ENCODE data around the gene PLEKHA8.

The PLEKHA8 gene

DNA sequence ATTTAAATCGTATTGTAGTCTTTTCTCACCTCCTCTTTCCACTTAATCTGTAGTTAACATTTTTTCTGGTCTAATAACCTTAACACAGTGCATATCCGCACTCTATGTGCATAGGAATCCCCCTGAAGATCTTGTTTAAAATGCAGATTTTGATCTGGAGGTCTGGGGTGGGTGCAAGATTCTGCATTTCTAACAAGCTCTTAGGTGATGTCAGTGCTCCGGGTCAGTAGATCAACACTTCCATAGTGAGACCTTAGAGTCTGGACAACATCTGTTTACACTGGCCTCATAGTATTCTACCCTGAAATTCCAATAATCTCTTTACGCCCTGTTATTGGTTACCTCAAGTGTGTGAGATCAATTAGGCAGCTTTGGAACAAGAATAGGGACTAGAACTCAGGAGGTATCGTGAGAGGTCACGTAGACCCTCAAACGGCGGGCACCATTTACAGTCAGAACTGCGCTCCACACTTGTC, 434 bp upstream of the PLEKHA8 start:
- Histone ChIP-seq H2AFZ (ENCODE audit: low read length) (peak overlapping the region; percentile 90), H4K20me1 (ENCODE audit: insufficient read depth, low read length, poor library complexity, severe bottlenecking) (peaks cover 13% of the 10 kb centered on the region), H3F3A (ENCODE audit: low read depth) (no peaks in the 10 kb centered on the region), H3K9me3 (ENCODE audit: insufficient read depth, low read depth, low read length) (no peaks in the 10 kb centered on the region), H3K27me3 (ENCODE audit: insufficient read depth, low read length, poor library complexity, severe bottlenecking) (no peaks in the 10 kb centered on the region), H3K9me2 (replicated peaks; ENCODE audit: low read depth, low read length) (no peaks in the 10 kb centered on the region), H3K4me2 (ENCODE audit: low read depth, low read length, poor library complexity, severe bottlenecking) (peak overlapping the region; percentile 99), H3K9ac (ENCODE audit: low read depth, low read length, poor library complexity, severe bottlenecking) (peak overlapping the region; percentile 70), H3K79me2 (ENCODE audit: insufficient read depth, low read length) (peaks cover 70% of the 10 kb centered on the region), H3K36me3 (ENCODE audit: insufficient read depth, low read length) (no peaks in the 10 kb centered on the region), H3K4me3 (ENCODE audit: low read length, poor library complexity, severe bottlenecking) (peak overlapping the region; percentile 85), H3K4me1 (ENCODE audit: insufficient read depth, low read length, poor library complexity, severe bottlenecking) (peaks cover 61% of the 10 kb centered on the region)
- no peak for TF ChIP-seq EZH2phosphoT487 (IDR thresholded peaks at IDR 0.05; ENCODE audit: borderline replicate concordance)
- TF ChIP-seq, protein P1, sequence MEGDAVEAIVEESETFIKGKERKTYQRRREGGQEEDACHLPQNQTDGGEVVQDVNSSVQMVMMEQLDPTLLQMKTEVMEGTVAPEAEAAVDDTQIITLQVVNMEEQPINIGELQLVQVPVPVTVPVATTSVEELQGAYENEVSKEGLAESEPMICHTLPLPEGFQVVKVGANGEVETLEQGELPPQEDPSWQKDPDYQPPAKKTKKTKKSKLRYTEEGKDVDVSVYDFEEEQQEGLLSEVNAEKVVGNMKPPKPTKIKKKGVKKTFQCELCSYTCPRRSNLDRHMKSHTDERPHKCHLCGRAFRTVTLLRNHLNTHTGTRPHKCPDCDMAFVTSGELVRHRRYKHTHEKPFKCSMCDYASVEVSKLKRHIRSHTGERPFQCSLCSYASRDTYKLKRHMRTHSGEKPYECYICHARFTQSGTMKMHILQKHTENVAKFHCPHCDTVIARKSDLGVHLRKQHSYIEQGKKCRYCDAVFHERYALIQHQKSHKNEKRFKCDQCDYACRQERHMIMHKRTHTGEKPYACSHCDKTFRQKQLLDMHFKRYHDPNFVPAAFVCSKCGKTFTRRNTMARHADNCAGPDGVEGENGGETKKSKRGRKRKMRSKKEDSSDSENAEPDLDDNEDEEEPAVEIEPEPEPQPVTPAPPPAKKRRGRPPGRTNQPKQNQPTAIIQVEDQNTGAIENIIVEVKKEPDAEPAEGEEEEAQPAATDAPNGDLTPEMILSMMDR (conservative IDR thresholded peaks at IDR 0.05; ENCODE audit: low read length) = no peak

DNA sequence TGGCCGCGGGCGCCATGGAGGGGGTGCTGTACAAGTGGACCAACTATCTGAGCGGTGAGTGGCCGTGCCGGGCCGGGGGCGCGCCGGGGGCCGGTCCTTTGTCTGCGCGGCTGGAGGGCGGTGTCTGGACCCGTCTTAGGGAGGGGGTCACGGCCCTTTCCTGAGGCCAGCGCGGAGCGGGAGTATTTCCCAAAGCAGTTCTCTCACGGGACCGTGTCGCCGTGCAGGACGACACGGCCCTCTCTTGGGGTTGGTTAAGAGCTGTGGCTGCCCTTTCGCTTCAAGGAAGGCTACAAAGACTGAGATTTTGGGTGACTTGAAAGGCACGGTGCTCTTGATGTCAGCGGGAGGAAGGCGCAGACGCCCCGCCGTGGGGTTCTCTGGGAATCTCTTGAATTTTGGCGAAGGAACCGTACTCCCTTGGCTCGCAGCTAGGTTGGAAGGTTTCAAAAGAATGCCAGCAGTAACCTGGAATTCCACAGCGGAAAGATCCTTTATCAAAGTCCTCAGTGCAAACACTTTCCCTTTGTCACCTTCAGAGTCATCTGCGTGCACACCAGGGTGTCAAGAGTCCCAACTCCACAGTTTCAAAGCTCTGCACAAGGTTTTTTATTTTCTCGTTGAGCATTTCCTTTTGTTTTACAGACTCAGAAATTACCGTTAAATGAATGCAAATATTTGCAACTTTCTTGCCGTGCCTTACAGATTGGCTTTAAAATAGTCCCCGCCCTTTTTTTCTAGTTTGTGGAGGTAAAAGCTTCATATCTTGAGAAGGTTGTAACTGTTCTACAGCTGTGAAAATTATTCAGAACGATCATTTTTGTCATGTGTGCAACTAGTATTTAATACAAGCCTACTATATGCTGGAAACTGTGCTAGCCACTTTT, 780 bp downstream of the PLEKHA8 start:
- peak overlapping the region; percentile 70 for H3K9ac ChIP-seq (ENCODE audit: low read depth, low read length, poor library complexity, severe bottlenecking)
- peaks cover 13% of the 10 kb centered on the region for H4K20me1 ChIP-seq (ENCODE audit: insufficient read depth, low read length, poor library complexity, severe bottlenecking)
- H2AFZ ChIP-seq (ENCODE audit: low read length) = peak overlapping the region; percentile 90
- no peaks in the 10 kb centered on the region for H3K9me3 ChIP-seq (ENCODE audit: insufficient read depth, low read depth, low read length)
- peaks cover 53% of the 10 kb centered on the region for H3K4me1 ChIP-seq (ENCODE audit: insufficient read depth, low read length, poor library complexity, severe bottlenecking)
- H3K4me2 ChIP-seq (ENCODE audit: low read depth, low read length, poor library complexity, severe bottlenecking) = peak overlapping the region; percentile 99
- TF ChIP-seq, protein P1 (conservative IDR thresholded peaks at IDR 0.05; ENCODE audit: low read length) = no peak
- no peak for TF ChIP-seq EZH2phosphoT487 (IDR thresholded peaks at IDR 0.05; ENCODE audit: borderline replicate concordance)
- H3K36me3 ChIP-seq (ENCODE audit: insufficient read depth, low read length) = no peaks in the 10 kb centered on the region
- no peaks in the 10 kb centered on the region for H3F3A ChIP-seq (ENCODE audit: low read depth)
- H3K4me3 ChIP-seq (ENCODE audit: low read length, poor library complexity, severe bottlenecking) = peak overlapping the region; percentile 85
- H3K27me3 ChIP-seq (ENCODE audit: insufficient read depth, low read length, poor library complexity, severe bottlenecking) = no peaks in the 10 kb centered on the region
- H3K79me2 ChIP-seq (ENCODE audit: insufficient read depth, low read length) = peaks cover 61% of the 10 kb centered on the region
- no peaks in the 10 kb centered on the region for H3K9me2 ChIP-seq (replicated peaks; ENCODE audit: low read depth, low read length)

DNA sequence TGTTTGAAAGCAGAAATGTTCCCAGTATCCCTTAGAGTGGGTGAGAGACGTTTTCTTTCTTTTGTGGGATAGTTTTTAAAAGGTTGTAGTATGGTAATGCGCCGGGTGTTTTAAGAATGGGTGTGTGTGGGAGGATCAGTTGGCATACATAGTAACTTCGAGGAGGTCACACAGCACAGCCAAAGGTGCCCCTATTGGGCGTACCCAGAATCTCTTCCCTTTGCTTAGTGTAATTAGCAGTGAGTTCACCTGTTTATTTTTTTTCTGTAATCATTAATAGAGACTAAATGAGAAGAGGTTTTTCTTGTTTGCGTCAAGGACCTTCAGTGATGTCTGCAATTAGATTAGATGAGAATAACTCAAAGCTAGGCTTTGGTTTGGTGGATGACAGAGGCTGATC, 1.5 kb downstream of the PLEKHA8 start:
- TF ChIP-seq, protein P1 (conservative IDR thresholded peaks at IDR 0.05; ENCODE audit: low read length) = peak; percentile 38; the same call in 1 of the 2 replicates
- TF ChIP-seq EZH2phosphoT487 (IDR thresholded peaks at IDR 0.05; ENCODE audit: borderline replicate concordance) = no peak
- Histone ChIP-seq H3F3A (ENCODE audit: low read depth) (no peaks in the 10 kb centered on the region), H3K4me1 (ENCODE audit: insufficient read depth, low read length, poor library complexity, severe bottlenecking) (peaks cover 54% of the 10 kb centered on the region), H3K36me3 (ENCODE audit: insufficient read depth, low read length) (no peaks in the 10 kb centered on the region), H3K79me2 (ENCODE audit: insufficient read depth, low read length) (peaks cover 63% of the 10 kb centered on the region), H2AFZ (ENCODE audit: low read length) (peak overlapping the region; percentile 90), H3K4me3 (ENCODE audit: low read length, poor library complexity, severe bottlenecking) (peak overlapping the region; percentile 85), H4K20me1 (ENCODE audit: insufficient read depth, low read length, poor library complexity, severe bottlenecking) (peaks cover 13% of the 10 kb centered on the region), H3K9me2 (replicated peaks; ENCODE audit: low read depth, low read length) (no peaks in the 10 kb centered on the region), H3K4me2 (ENCODE audit: low read depth, low read length, poor library complexity, severe bottlenecking) (peak overlapping the region; percentile 99), H3K27me3 (ENCODE audit: insufficient read depth, low read length, poor library complexity, severe bottlenecking) (no peaks in the 10 kb centered on the region), H3K9me3 (ENCODE audit: insufficient read depth, low read depth, low read length) (no peaks in the 10 kb centered on the region), H3K9ac (ENCODE audit: low read depth, low read length, poor library complexity, severe bottlenecking) (peak overlapping the region; percentile 70)

Data from Loucy (cell line).